Stomach (tissue), 9 donors: Measurements from ENCODE around the gene CADM2. TPM values are rescaled to one million over a fixed set of nuclear protein-coding genes. Genes with fewer than 3 reads are reported as not detected.

ENCODE experiments used
- DNase-seq, 2 donors: peaks; one replicate each; pipeline versions ENCODE4 v3.0.0 to v3.0.0-alpha.2; 2013 to 2019
- H3K27ac ChIP-seq, 5 donors: fragments of 200-600 bp in 4 of 5; sonication (generic) in 4 of 5; one replicate each; pipeline ENCODE4 v1.5.1; 2013 to 2019; ENCODE audit warnings: mild to moderate bottlenecking in 1 of 5, moderate library complexity in 1 of 5
- H3K27me3 ChIP-seq, 3 donors: fragments of 200-600 bp; sonication (generic); one replicate each; pipeline ENCODE4 v1.5.1; 2017 to 2019; ENCODE audit warnings: mixed run types in 1 of 3
- H3K36me3 ChIP-seq, 4 donors: fragments of 200-600 bp; sonication (generic); 1 replicate in 3 of 4; 2 replicates in 1 of 4; pipeline ENCODE4 v1.5.1; 2016 to 2019
- H3K4me1 ChIP-seq, 4 donors: fragments of 200-600 bp; sonication (generic); one replicate each; pipeline ENCODE4 v1.5.1; 2016 to 2019
- H3K4me3 ChIP-seq, 4 donors: fragments of 200-600 bp; sonication (generic) in 3 of 4; one replicate each; pipeline ENCODE4 v1.5.1; 2016 to 2019; ENCODE audit warnings: mild to moderate bottlenecking in 1 of 4
- H3K9me3 ChIP-seq, 4 donors: fragments of 200-600 bp; sonication (generic); one replicate each; pipeline ENCODE4 v1.5.1; 2016 to 2019
- CTCF ChIP-seq, 7 experiments: fragments of 450-650 bp in 4 of 7; fragments of 200-600 bp in 3 of 7; sonication (generic) in 3 of 7; IDR thresholded peaks; one replicate each; pipeline ENCODE4 v1.5.1; 2016 to 2019; ENCODE audit warnings: antibody characterized with exemption in 7 of 7, control low read depth in 2 of 7, mild to moderate bottlenecking in 1 of 7
- EP300 ChIP-seq: sonication (generic); formaldehyde crosslinking; IDR thresholded peaks from one replicate; pipeline ENCODE4 v1.6.1; 2017; ENCODE audit warnings: antibody characterized with exemption
- POLR2A ChIP-seq, 4 donors: fragments of 450-650 bp; IDR thresholded peaks; one replicate each; pipeline ENCODE4 v1.6.1; 2016; ENCODE audit warnings: antibody characterized with exemption in 4 of 4, control low read depth in 2 of 4, mild to moderate bottlenecking in 1 of 4, moderate library complexity in 1 of 4
- POLR2AphosphoS5 ChIP-seq, 3 donors: sonication (generic); formaldehyde crosslinking; IDR thresholded peaks; one replicate each; pipeline ENCODE4 v1.6.1; 2016; ENCODE audit warnings: antibody characterized with exemption in 3 of 3
- WGBS, 5 donors: extraction: QIAGEN DNeasy Blood & Tissue Kit in 3 of 5; methylation state at CpG; one replicate each; pipeline versions ENCODE4 v1.1.5 to v1.1.7; 2013 to 2018; 5-methylcytosine and 5-hydroxymethylcytosine counted together
- intact Hi-C: fragments of 100-400 bp; cut with DNase I; formaldehyde crosslinking; loops from one replicate; pipeline ENCODE4 v1.15.1; 2023; ENCODE audit warnings: low total_unique reads
- polyA plus RNA-seq, 3 donors: library from polyadenylated mRNA; stranded (reverse); fragments of 200-250 nt; gene quantifications; one replicate each; pipeline ENCODE4 v1.2.3, GENCODE V29; 2013
- total RNA-seq, 5 donors: library from RNA; depleted of rRNA; stranded (reverse); fragments of >200 nt; gene quantifications; one replicate each; pipeline versions ENCODE4 v1.1.0 to v1.2.3, GENCODE V29; 2014 to 2016
- donor health status: healthy with polysubstance abuse.
- donor health status: Bipolar disorder and iron deficiency.
- donor health status: healthy.

The CADM2 gene
- total and polyA plus RNA-seq, 8 donors: 0.29 to 8.1 (median 2.0) TPM; not detected in 1

- Histone ChIP-seq H3K4me1 (no peaks in the 10 kb centered on the region), H3K27ac (no peak overlapping the region), H3K27me3 (no peaks in the 10 kb centered on the region), H3K9me3 (no peaks in the 10 kb centered on the region), H3K4me3 (no peak overlapping the region), H3K36me3 (no peaks in the 10 kb centered on the region)
- DNase-seq: no peak
- TF ChIP-seq EP300 (no peak), CTCF (IDR thresholded peaks at IDR 0.05) (no peak), POLR2AphosphoS5 (IDR thresholded peaks at IDR 0.05) (no peak), POLR2A (IDR thresholded peaks at IDR 0.05) (no peak)
- WGBS, 5 donors: 70 to 88% (median 77%) methylated on average over 2 of the region's 2 CpGs
- intact Hi-C loops: no loop called here
Measured at GRCh38 chr3:85075663-85076062, 116.9 kb downstream of the CADM2 start.

GRCh38 chr3:85077018-85077417 is 118.2 kb downstream of the CADM2 start:
- no peak overlapping the region for H3K27ac ChIP-seq
- no peaks in the 10 kb centered on the region for H3K36me3 ChIP-seq
- no peaks in the 10 kb centered on the region for H3K27me3 ChIP-seq
- no peak for DNase-seq
- no peak overlapping the region for H3K4me3 ChIP-seq
- no peaks in the 10 kb centered on the region for H3K4me1 ChIP-seq
- intact Hi-C loops: no loop called here
- no peaks in the 10 kb centered on the region for H3K9me3 ChIP-seq
- TF ChIP-seq POLR2A (IDR thresholded peaks at IDR 0.05) (no peak), CTCF (IDR thresholded peaks at IDR 0.05) (no peak), POLR2AphosphoS5 (IDR thresholded peaks at IDR 0.05) (no peak), EP300 (no peak)
- 80 to 93% (median 90%) methylated on average over 1 of the region's 1 CpG for WGBS, 5 donors

- TF ChIP-seq CTCF (IDR thresholded peaks at IDR 0.05) (no peak), POLR2A (IDR thresholded peaks at IDR 0.05) (no peak), EP300 (no peak), POLR2AphosphoS5 (IDR thresholded peaks at IDR 0.05) (no peak)
- H3K27ac ChIP-seq: no peak overlapping the region
- no peaks in the 10 kb centered on the region for H3K27me3 ChIP-seq
- intact Hi-C loops: no loop called here
- H3K36me3 ChIP-seq: no peaks in the 10 kb centered on the region
- DNase-seq: peak in 1 of 2 donors; percentile 41
- no peaks in the 10 kb centered on the region for H3K9me3 ChIP-seq
- WGBS, 5 donors: 34 to 50% (median 43%) methylated on average over 8 of the region's 8 CpGs
- no peaks in the 10 kb centered on the region for H3K4me1 ChIP-seq
- no peak overlapping the region for H3K4me3 ChIP-seq
Measured at GRCh38 chr3:85081191-85081906, 122.6 kb downstream of the CADM2 start.

- TF ChIP-seq CTCF (IDR thresholded peaks at IDR 0.05): no peak
- TF ChIP-seq POLR2A (IDR thresholded peaks at IDR 0.05): no peak
- no peak for TF ChIP-seq POLR2AphosphoS5 (IDR thresholded peaks at IDR 0.05)
- no peak for TF ChIP-seq EP300
- Histone ChIP-seq H3K36me3 (no peaks in the 10 kb centered on the region), H3K27me3 (no peaks in the 10 kb centered on the region), H3K27ac (no peak overlapping the region), H3K4me1 (no peaks in the 10 kb centered on the region), H3K9me3 (no peaks in the 10 kb centered on the region), H3K4me3 (no peak overlapping the region)
- no peak for DNase-seq
- intact Hi-C loops: no loop called here
- WGBS, 5 donors: 86 to 90% (median 88%) methylated on average over 6 of the region's 6 CpGs
Measured at GRCh38 chr3:85090495-85090894, 131.7 kb downstream of the CADM2 start.
